ENCODE data around the gene PPP2CA.
"Not testable (repeated sequence)": the region's sequence is repeated elsewhere in the genome, so short reads cannot be mapped to it uniquely, and the experiment has no call there.

DNA sequence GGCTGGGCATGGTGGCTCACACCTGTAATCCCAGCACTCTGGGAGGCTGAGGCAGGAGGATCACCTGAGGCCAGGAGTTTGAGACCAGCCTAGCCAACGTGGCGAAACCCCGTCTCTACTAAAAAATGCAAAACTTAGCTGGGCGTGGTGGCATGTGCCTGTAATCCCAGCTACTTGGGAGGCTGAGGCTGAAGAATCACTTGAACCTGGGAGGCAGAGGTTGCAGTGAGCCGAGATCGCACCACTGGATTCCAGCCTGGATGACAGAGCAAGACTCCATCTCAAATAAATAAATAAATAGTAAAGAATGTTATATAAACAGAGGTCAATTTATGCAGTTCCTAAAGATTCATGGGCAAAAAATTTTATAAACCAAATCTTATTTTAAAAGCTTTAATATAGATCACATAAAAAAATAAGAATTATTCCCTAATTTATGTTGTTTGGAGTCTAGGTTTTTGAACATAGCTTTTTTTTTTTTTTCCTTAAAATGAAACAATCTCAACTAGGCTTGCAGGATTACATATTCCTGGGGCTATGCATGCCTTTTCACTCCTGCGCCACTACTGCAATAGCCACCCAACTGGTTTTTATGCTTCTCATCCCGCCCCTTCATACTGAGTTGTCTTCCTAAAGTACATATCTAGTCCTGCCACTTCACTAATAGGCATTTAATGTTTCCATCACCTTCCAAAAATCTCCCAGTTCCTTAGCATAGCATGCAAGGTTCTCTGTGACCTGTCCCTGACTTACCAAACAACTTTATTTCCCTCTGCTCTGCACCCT lies 27.7 kb upstream of the PPP2CA start:
- not testable (repeated sequence) for TF ChIP-seq EZH2phosphoT487 (conservative IDR thresholded peaks at IDR 0.05; ENCODE audit: low read length)
- TF ChIP-seq, protein P1, sequence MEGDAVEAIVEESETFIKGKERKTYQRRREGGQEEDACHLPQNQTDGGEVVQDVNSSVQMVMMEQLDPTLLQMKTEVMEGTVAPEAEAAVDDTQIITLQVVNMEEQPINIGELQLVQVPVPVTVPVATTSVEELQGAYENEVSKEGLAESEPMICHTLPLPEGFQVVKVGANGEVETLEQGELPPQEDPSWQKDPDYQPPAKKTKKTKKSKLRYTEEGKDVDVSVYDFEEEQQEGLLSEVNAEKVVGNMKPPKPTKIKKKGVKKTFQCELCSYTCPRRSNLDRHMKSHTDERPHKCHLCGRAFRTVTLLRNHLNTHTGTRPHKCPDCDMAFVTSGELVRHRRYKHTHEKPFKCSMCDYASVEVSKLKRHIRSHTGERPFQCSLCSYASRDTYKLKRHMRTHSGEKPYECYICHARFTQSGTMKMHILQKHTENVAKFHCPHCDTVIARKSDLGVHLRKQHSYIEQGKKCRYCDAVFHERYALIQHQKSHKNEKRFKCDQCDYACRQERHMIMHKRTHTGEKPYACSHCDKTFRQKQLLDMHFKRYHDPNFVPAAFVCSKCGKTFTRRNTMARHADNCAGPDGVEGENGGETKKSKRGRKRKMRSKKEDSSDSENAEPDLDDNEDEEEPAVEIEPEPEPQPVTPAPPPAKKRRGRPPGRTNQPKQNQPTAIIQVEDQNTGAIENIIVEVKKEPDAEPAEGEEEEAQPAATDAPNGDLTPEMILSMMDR (IDR thresholded peaks at IDR 0.05; ENCODE audit: insufficient read depth, low read length, poor library complexity, severe bottlenecking): not testable (repeated sequence)
